Caco-2 (cell line): ENCODE measurements around the gene PIM1. TPM values are rescaled to one million over a fixed set of nuclear protein-coding genes. Genes with fewer than 3 reads are reported as not detected.

Experiments
- BruUV-seq: library from RNA; stranded (reverse); fragments of 400-500 nt; replicated peaks from 2 replicates; lab custom pipeline; 2021; lab: Mats Ljungman, UMichigan
- CTCF ChIA-PET: fragments of 300-600 bp; sonication (Branson Sonifier 250); formaldehyde crosslinking; loops from one replicate; lab custom pipeline; 2022; ENCODE audit warnings: antibody characterized with exemption; lab: Charles Lee
- POLR2A ChIA-PET: fragments of 300-600 bp; sonication (Branson Sonifier 250); formaldehyde crosslinking; loops from one replicate; lab custom pipeline; 2022; ENCODE audit warnings: antibody characterized with exemption; lab: Charles Lee
- DNase-seq, 2 experiments: peaks; one replicate each; pipeline versions ENCODE4 v3.0.0 to v3.0.0-alpha.2; 2020 to 2022
- H3K27me3 ChIP-seq: replicated peaks from 2 replicates; pipeline ENCODE4 v1.6.0; 2011; ENCODE audit warnings: low read length; ENCODE audit not compliant: control insufficient read depth, insufficient read depth
- H3K36me3 ChIP-seq: 2 replicates; pipeline ENCODE4 v1.5.1; 2011; ENCODE audit warnings: low read length; ENCODE audit not compliant: control insufficient read depth, insufficient read depth
- H3K4me1 ChIP-seq: fragments of 250-450 bp; sonication (Bioruptor Pico); 2 replicates; pipeline ENCODE4 v1.5.1; 2020; ENCODE audit warnings: mild to moderate bottlenecking
- H3K4me3 ChIP-seq: 2 replicates; pipeline ENCODE4 v1.5.1; 2011; ENCODE audit warnings: low read depth, mild to moderate bottlenecking, control low read depth, low read length
- H3K9me3 ChIP-seq: fragments of 250-450 bp; sonication (Bioruptor Pico); 2 replicates; pipeline ENCODE4 v1.5.1; 2020; ENCODE audit warnings: mild to moderate bottlenecking, moderate library complexity
- H3K27ac Mint-ChIP-seq: one replicate; pipeline ENCODE4 v1.8.0; 2022; ENCODE audit warnings: mixed read lengths; ENCODE audit not compliant: unreplicated experiment
- H3K27me3 Mint-ChIP-seq: one replicate; pipeline ENCODE4 v1.8.0; 2022; ENCODE audit warnings: mixed read lengths; ENCODE audit not compliant: insufficient read depth, unreplicated experiment
- H3K36me3 Mint-ChIP-seq: one replicate; pipeline ENCODE4 v1.8.0; 2022; ENCODE audit warnings: mild to moderate bottlenecking, mixed read lengths; ENCODE audit not compliant: insufficient read depth, unreplicated experiment
- H3K4me1 Mint-ChIP-seq: one replicate; pipeline ENCODE4 v1.8.0; 2022; ENCODE audit warnings: low read depth, mixed read lengths; ENCODE audit not compliant: unreplicated experiment
- H3K4me3 Mint-ChIP-seq: one replicate; pipeline ENCODE4 v1.8.0; 2022; ENCODE audit warnings: mild to moderate bottlenecking, moderate library complexity, mixed read lengths; ENCODE audit not compliant: unreplicated experiment
- H3K9me3 Mint-ChIP-seq: one replicate; pipeline ENCODE4 v1.8.0; 2022; ENCODE audit warnings: mixed read lengths; ENCODE audit not compliant: unreplicated experiment
- intact Hi-C: fragments of 100-400 bp; cut with micrococcal nuclease; formaldehyde crosslinking; loops from one replicate; pipeline ENCODE4 v1.10.0; 2022; ENCODE audit not compliant: unreplicated experiment
- total RNA-seq: library from RNA; stranded (reverse); gene quantifications from 2 replicates; pipeline ENCODE4 v1.2.3, GENCODE V29; 2022
- TF ChIP-seq, protein P1 (sequence below), 2 experiments: fragments of 200-600 bp in 1 of 2; IDR thresholded peaks; 1 replicate in 1 of 2; 2 replicates in 1 of 2; pipeline versions ENCODE4 v1.5.1 to v1.8.0; 2011 to 2022; ENCODE audit warnings: antibody characterized with exemption in 1 of 2, control low read depth in 1 of 2, inconsistent platforms in 1 of 2, low read depth in 1 of 2, low read length in 1 of 2, mild to moderate bottlenecking in 1 of 2, moderate library complexity in 1 of 2; ENCODE audit not compliant: insufficient read depth in 1 of 2, severe bottlenecking in 1 of 2, unreplicated experiment in 1 of 2

PIM1 gene
- total RNA-seq, 1 experiment from 2014 or later = 48.3 TPM

GRCh38 chr6:37143585-37143984 lies 26.4 kb upstream of the PIM1 start:
- Mint-ChIP-seq H3K36me3 (peaks cover under 1% of the 10 kb centered on the region), H3K27me3 (no peaks in the 10 kb centered on the region), H3K4me3 (no peak overlapping the region), H3K4me1 (peaks cover 47% of the 10 kb centered on the region), H3K27ac (peak overlapping the region; percentile 95), H3K9me3 (no peaks in the 10 kb centered on the region)
- H3K36me3 ChIP-seq = no peaks in the 10 kb centered on the region
- no peak overlapping the region for H3K4me3 ChIP-seq
- intact Hi-C loops = no loop called here
- H3K27me3 ChIP-seq = no peaks in the 10 kb centered on the region
- ChIA-PET CTCF (no interaction called here), POLR2A (interaction anchor here (1.2 to 1.3 kb wide), 2 partner anchors 16 to 18 kb away, joined by 5 to 10 read pairs; no protein-coding TSS in a partner anchor)
- TF ChIP-seq, protein P1, sequence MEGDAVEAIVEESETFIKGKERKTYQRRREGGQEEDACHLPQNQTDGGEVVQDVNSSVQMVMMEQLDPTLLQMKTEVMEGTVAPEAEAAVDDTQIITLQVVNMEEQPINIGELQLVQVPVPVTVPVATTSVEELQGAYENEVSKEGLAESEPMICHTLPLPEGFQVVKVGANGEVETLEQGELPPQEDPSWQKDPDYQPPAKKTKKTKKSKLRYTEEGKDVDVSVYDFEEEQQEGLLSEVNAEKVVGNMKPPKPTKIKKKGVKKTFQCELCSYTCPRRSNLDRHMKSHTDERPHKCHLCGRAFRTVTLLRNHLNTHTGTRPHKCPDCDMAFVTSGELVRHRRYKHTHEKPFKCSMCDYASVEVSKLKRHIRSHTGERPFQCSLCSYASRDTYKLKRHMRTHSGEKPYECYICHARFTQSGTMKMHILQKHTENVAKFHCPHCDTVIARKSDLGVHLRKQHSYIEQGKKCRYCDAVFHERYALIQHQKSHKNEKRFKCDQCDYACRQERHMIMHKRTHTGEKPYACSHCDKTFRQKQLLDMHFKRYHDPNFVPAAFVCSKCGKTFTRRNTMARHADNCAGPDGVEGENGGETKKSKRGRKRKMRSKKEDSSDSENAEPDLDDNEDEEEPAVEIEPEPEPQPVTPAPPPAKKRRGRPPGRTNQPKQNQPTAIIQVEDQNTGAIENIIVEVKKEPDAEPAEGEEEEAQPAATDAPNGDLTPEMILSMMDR (IDR thresholded peaks at IDR 0.05; ENCODE audit: insufficient read depth in 1 of 2, low read depth in 1 of 2, low read length in 1 of 2, severe bottlenecking in 1 of 2, unreplicated experiment in 1 of 2) = no peak
- no peaks in the 10 kb centered on the region for H3K9me3 ChIP-seq
- no peak for DNase-seq
- H3K4me1 ChIP-seq = peaks cover 94% of the 10 kb centered on the region
- no TSS peak for BruUV-seq

DNA sequence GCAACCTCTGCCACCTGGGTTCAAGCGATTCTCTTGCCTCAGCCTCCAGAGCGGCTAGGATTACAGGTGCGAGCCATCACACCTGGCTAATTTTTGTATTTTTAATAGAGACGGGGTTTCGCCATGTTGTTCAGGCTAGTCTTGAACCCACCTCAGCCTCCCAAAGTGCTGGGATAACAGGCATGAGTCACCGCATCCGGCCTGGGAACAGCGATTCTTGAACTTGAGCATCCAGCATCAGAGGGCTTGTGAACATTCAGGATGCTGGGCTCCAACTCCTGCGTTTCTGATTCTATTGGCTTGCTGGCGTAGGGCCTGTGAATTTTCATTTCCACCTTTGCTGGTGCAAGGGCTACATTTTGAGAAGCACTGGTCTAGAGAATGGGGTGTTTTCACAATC lies 24.5 kb upstream of the PIM1 start:
- Mint-ChIP-seq H3K4me3 (no peak overlapping the region), H3K27ac (no peak overlapping the region), H3K4me1 (peaks cover 40% of the 10 kb centered on the region), H3K36me3 (peaks cover 6% of the 10 kb centered on the region), H3K9me3 (no peaks in the 10 kb centered on the region), H3K27me3 (no peaks in the 10 kb centered on the region)
- ChIA-PET POLR2A (interaction anchor here (0.6 kb wide), 1 partner anchor 1654 kb away, joined by 3 read pairs; no protein-coding TSS in a partner anchor), CTCF (no interaction called here)
- intact Hi-C loops = no loop called here
- DNase-seq = no peak
- Histone ChIP-seq H3K4me3 (no peak overlapping the region), H3K4me1 (peaks cover 84% of the 10 kb centered on the region), H3K9me3 (no peaks in the 10 kb centered on the region), H3K27me3 (no peaks in the 10 kb centered on the region), H3K36me3 (no peaks in the 10 kb centered on the region)
- BruUV-seq = no TSS peak
- TF ChIP-seq, protein P1 (IDR thresholded peaks at IDR 0.05; ENCODE audit: insufficient read depth in 1 of 2, low read depth in 1 of 2, low read length in 1 of 2, severe bottlenecking in 1 of 2, unreplicated experiment in 1 of 2) = no peak

DNA sequence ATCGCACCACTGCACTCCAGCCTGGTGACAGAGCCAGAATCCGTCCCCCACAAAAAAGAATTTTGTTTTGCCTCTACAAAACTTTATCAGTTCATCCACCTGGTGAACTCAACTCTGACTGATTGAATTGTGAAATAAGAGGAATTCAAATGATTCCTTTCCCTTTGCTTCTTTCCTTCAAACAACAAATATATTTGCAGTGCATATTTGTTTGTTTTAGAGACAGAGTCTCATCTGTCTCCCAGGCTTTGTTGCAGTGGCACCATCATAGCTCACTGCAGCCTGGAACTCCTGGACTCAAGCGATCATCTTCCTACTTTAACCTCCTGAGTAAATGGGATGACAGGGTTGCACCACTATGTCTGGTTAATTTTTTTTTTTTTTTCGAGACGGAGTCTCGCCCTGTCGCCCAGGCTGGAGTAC lies 23.2 kb upstream of the PIM1 start:
- intact Hi-C loops = no loop called here
- H3K4me1 ChIP-seq = peaks cover 71% of the 10 kb centered on the region
- H3K36me3 ChIP-seq = no peaks in the 10 kb centered on the region
- no peak overlapping the region for H3K4me3 ChIP-seq
- ChIA-PET POLR2A (interaction anchor here (0.5 kb wide), 1 partner anchor 17 kb away, joined by 8 read pairs; no protein-coding TSS in a partner anchor), CTCF (no interaction called here)
- Mint-ChIP-seq H3K27me3 (no peaks in the 10 kb centered on the region), H3K36me3 (peaks cover 6% of the 10 kb centered on the region), H3K4me1 (peaks cover 27% of the 10 kb centered on the region), H3K27ac (peak overlapping the region; percentile 23), H3K4me3 (no peak overlapping the region), H3K9me3 (no peaks in the 10 kb centered on the region)
- BruUV-seq = no TSS peak
- H3K27me3 ChIP-seq = no peaks in the 10 kb centered on the region
- DNase-seq = no peak
- no peaks in the 10 kb centered on the region for H3K9me3 ChIP-seq
- TF ChIP-seq, protein P1 (IDR thresholded peaks at IDR 0.05; ENCODE audit: insufficient read depth in 1 of 2, low read depth in 1 of 2, low read length in 1 of 2, severe bottlenecking in 1 of 2, unreplicated experiment in 1 of 2) = no peak
